Parathyroid adenoma (tissue), 2 donors: Measurements from ENCODE around the gene C10orf71.

Experiments used
- H2AFZ ChIP-seq: fragments of 300-600 bp; sonication (generic); one replicate; pipeline ENCODE4 v1.7.0; 2017; ENCODE audit warnings: antibody characterized with exemption, mild to moderate bottlenecking
- H3K27ac ChIP-seq: fragments of 300-600 bp; sonication (generic); one replicate; pipeline ENCODE4 v1.7.0; 2017
- H3K27me3 ChIP-seq: fragments of 300-600 bp; sonication (generic); one replicate; pipeline ENCODE4 v1.7.0; 2017; ENCODE audit warnings: low read length; ENCODE audit not compliant: control insufficient read depth, insufficient read depth
- H3K36me3 ChIP-seq: fragments of 300-600 bp; sonication (generic); one replicate; pipeline ENCODE4 v1.7.0; 2017; ENCODE audit warnings: low read length; ENCODE audit not compliant: control insufficient read depth, insufficient read depth
- H3K4me1 ChIP-seq: fragments of 300-600 bp; sonication (generic); one replicate; pipeline ENCODE4 v1.7.0; 2017; ENCODE audit warnings: control low read depth
- H3K4me2 ChIP-seq: fragments of 300-600 bp; sonication (generic); one replicate; pipeline ENCODE4 v1.7.0; 2017; ENCODE audit warnings: low read length
- H3K4me3 ChIP-seq: fragments of 300-600 bp; sonication (generic); one replicate; pipeline ENCODE4 v1.7.0; 2017; ENCODE audit warnings: low read depth, low read length
- H3K79me2 ChIP-seq: fragments of 300-600 bp; sonication (generic); one replicate; pipeline ENCODE4 v1.7.0; 2017; ENCODE audit warnings: control low read depth
- H3K9ac ChIP-seq: fragments of 300-600 bp; sonication (generic); one replicate; pipeline ENCODE4 v1.7.0; 2017; ENCODE audit warnings: mild to moderate bottlenecking
- H3K9me3 ChIP-seq: fragments of 300-600 bp; sonication (generic); one replicate; pipeline ENCODE4 v1.7.0; 2017; ENCODE audit warnings: low read length; ENCODE audit not compliant: control insufficient read depth
- CTCF ChIP-seq: fragments of 300-600 bp; sonication (generic); IDR thresholded peaks from one replicate; pipeline ENCODE4 v1.7.0; 2017; ENCODE audit warnings: antibody characterized with exemption, mild to moderate bottlenecking
- donor health status: primary hyperparathyroidism.

Gene C10orf71

GRCh38 chr10:49374740-49375139, 75.8 kb downstream of the C10orf71 start:
- H3K9ac ChIP-seq, result no peak overlapping the region
- H3K4me3 ChIP-seq, result no peak overlapping the region
- no peaks in the 10 kb centered on the region for H3K79me2 ChIP-seq
- H3K4me2 ChIP-seq, result no peak overlapping the region
- no peaks in the 10 kb centered on the region for H3K4me1 ChIP-seq
- TF ChIP-seq CTCF, result no peak
- no peak overlapping the region for H2AFZ ChIP-seq
- no peaks in the 10 kb centered on the region for H3K36me3 ChIP-seq
- no peaks in the 10 kb centered on the region for H3K27me3 ChIP-seq
- no peak overlapping the region for H3K27ac ChIP-seq
- H3K9me3 ChIP-seq, result no peaks in the 10 kb centered on the region

DNA sequence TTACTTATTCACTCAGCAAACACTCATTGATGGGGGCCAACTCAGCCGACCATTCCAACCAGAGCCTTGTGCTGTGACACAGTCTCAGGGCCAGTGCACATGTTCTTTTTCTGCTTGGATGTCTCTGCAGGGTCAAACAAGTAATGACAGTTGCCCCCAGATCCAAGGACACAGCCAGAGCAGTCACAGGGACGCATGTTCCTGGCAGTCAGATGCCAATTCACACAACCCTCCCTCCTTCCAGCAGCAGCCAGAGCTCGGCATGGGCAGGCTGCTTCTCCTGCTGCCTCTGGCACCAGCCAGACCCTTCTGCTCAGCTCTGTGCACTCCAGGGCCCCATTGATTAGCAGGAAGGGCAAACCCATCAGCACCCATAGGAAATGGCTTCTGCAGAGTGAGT, 76.6 kb downstream of the C10orf71 start:
- TF ChIP-seq CTCF, result no peak
- no peak overlapping the region for H3K4me2 ChIP-seq
- H3K27ac ChIP-seq, result no peak overlapping the region
- H2AFZ ChIP-seq, result no peak overlapping the region
- no peaks in the 10 kb centered on the region for H3K36me3 ChIP-seq
- H3K9me3 ChIP-seq, result no peaks in the 10 kb centered on the region
- no peaks in the 10 kb centered on the region for H3K27me3 ChIP-seq
- no peak overlapping the region for H3K4me3 ChIP-seq
- H3K79me2 ChIP-seq, result no peaks in the 10 kb centered on the region
- no peak overlapping the region for H3K9ac ChIP-seq
- no peaks in the 10 kb centered on the region for H3K4me1 ChIP-seq
